H9 (cell line): ENCODE measurements around the gene FGFBP3. TPM values are rescaled to one million over a fixed set of nuclear protein-coding genes. Genes with fewer than 3 reads are reported as not detected.
A peak's percentile ranks its signal among the peaks of the same experiment; 100 is the strongest.

Experiments
- DNase-seq: peaks from one replicate; pipeline ENCODE4 v3.0.0-alpha.2; 2017
- H2AFZ ChIP-seq: one replicate; pipeline ENCODE4 v1.6.1; 2013; ENCODE audit warnings: mild to moderate bottlenecking, low read length, control low read depth, moderate library complexity
- H2AK5ac ChIP-seq: 2 replicates; pipeline ENCODE4 v1.6.1; 2013; ENCODE audit warnings: low read length, control low read depth, mixed read lengths; ENCODE audit not compliant: insufficient read length
- H2BK120ac ChIP-seq: one replicate; pipeline ENCODE4 v1.6.1; 2013; ENCODE audit warnings: low read depth, mild to moderate bottlenecking, low read length, control low read depth, inconsistent platforms; ENCODE audit not compliant: poor library complexity, severe bottlenecking
- H2BK12ac ChIP-seq: 2 replicates; pipeline ENCODE4 v1.6.1; 2013; ENCODE audit warnings: low read length, control low read depth, mixed read lengths, low read depth; ENCODE audit not compliant: insufficient read length
- H2BK15ac ChIP-seq: 2 replicates; pipeline ENCODE4 v1.6.1; 2013; ENCODE audit warnings: low read depth, low read length, control low read depth
- H2BK20ac ChIP-seq: one replicate; pipeline ENCODE4 v1.6.1; 2013; ENCODE audit warnings: low read depth, mild to moderate bottlenecking, low read length, control low read depth, inconsistent platforms; ENCODE audit not compliant: poor library complexity, severe bottlenecking
- H2BK5ac ChIP-seq: 2 replicates; pipeline ENCODE4 v1.6.1; 2013; ENCODE audit warnings: low read length, control low read depth, mixed read lengths; ENCODE audit not compliant: insufficient read length
- H3K14ac ChIP-seq: 2 replicates; pipeline ENCODE4 v1.6.1; 2013; ENCODE audit warnings: low read length, control low read depth; ENCODE audit not compliant: insufficient read depth
- H3K18ac ChIP-seq: 2 replicates; pipeline ENCODE4 v1.6.1; 2013; ENCODE audit warnings: low read depth, mild to moderate bottlenecking, mixed read lengths, low read length, control low read depth; ENCODE audit not compliant: insufficient read length
- H3K23ac ChIP-seq: 2 replicates; pipeline ENCODE4 v1.6.1; 2013; ENCODE audit warnings: low read length, control low read depth, mixed read lengths, low read depth; ENCODE audit not compliant: insufficient read length
- H3K23me2 ChIP-seq: 2 replicates; pipeline ENCODE4 v1.6.1; 2013; ENCODE audit warnings: low read depth, mild to moderate bottlenecking, mixed read lengths, low read length, control low read depth; ENCODE audit not compliant: insufficient read length, poor library complexity, severe bottlenecking
- H3K27ac ChIP-seq: 2 replicates; pipeline ENCODE4 v1.5.1; 2013; ENCODE audit warnings: low read length, control low read depth, mixed read lengths, low read depth; ENCODE audit not compliant: insufficient read length
- H3K27me3 ChIP-seq: 2 replicates; pipeline ENCODE4 v1.6.1; 2013; ENCODE audit warnings: low read length, control low read depth, inconsistent platforms; ENCODE audit not compliant: insufficient read depth
- H3K4ac ChIP-seq: 2 replicates; pipeline ENCODE4 v1.6.1; 2013; ENCODE audit warnings: low read depth, mild to moderate bottlenecking, control low read depth, inconsistent platforms, low read length, moderate library complexity
- H3K4me1 ChIP-seq: 2 replicates; pipeline ENCODE4 v1.6.1; 2013; ENCODE audit warnings: low read length, control low read depth, inconsistent platforms; ENCODE audit not compliant: insufficient read depth
- H3K4me2 ChIP-seq: 2 replicates; pipeline ENCODE4 v1.6.1; 2013; ENCODE audit warnings: low read length, control low read depth, mixed read lengths; ENCODE audit not compliant: insufficient read length, insufficient read depth
- H3K56ac ChIP-seq: 2 replicates; pipeline ENCODE4 v1.6.1; 2013; ENCODE audit warnings: low read depth, mild to moderate bottlenecking, mixed read lengths, low read length, control low read depth; ENCODE audit not compliant: insufficient read length
- H3K79me1 ChIP-seq: 2 replicates; pipeline ENCODE4 v1.6.1; 2013; ENCODE audit warnings: low read depth, mild to moderate bottlenecking, moderate library complexity, low read length, control low read depth, inconsistent platforms; ENCODE audit not compliant: insufficient read depth, poor library complexity, severe bottlenecking
- H3K79me2 ChIP-seq: 2 replicates; pipeline ENCODE4 v1.6.1; 2013; ENCODE audit warnings: low read length, control low read depth, inconsistent platforms; ENCODE audit not compliant: insufficient read depth
- H3K9ac ChIP-seq: 2 replicates; pipeline ENCODE4 v1.6.1; 2013; ENCODE audit warnings: low read length, control low read depth, mixed read lengths; ENCODE audit not compliant: insufficient read length; ENCODE audit errors: extremely low read depth
- H3K9me3 ChIP-seq: one replicate; pipeline ENCODE4 v1.6.1; 2013; ENCODE audit warnings: low read depth, low read length, inconsistent platforms; ENCODE audit not compliant: control insufficient read depth
- H3T11ph ChIP-seq: one replicate; pipeline ENCODE4 v1.6.1; 2013; ENCODE audit warnings: mild to moderate bottlenecking, low read length, control low read depth, inconsistent platforms
- H4K20me1 ChIP-seq: one replicate; pipeline ENCODE4 v1.6.1; 2013; ENCODE audit not compliant: control insufficient read depth, insufficient read length, insufficient read depth
- H4K5ac ChIP-seq: 2 replicates; pipeline ENCODE4 v1.6.1; 2013; ENCODE audit warnings: low read depth, mild to moderate bottlenecking, mixed read lengths, low read length, control low read depth; ENCODE audit not compliant: insufficient read length
- H4K8ac ChIP-seq: replicated peaks from 2 replicates; pipeline ENCODE4 v1.6.1; 2013; ENCODE audit warnings: low read length, control low read depth, mixed read lengths, low read depth; ENCODE audit not compliant: insufficient read length
- H4K91ac ChIP-seq: 2 replicates; pipeline ENCODE4 v1.6.1; 2013; ENCODE audit warnings: low read depth, mild to moderate bottlenecking, moderate library complexity, mixed read lengths, low read length, control low read depth; ENCODE audit not compliant: insufficient read length
- H3K27ac Mint-ChIP-seq, 3 experiments: 2 replicates in 2 of 3; 3 replicates in 1 of 3; pipeline ENCODE4 v1.8.0; 2020 to 2021; ENCODE audit warnings: mixed read lengths in 3 of 3, mild to moderate bottlenecking in 1 of 3, moderate library complexity in 1 of 3
- H3K27me3 Mint-ChIP-seq: 2 replicates; pipeline ENCODE4 v1.8.0; 2021; ENCODE audit warnings: low read depth, mild to moderate bottlenecking, moderate library complexity, mixed read lengths
- H3K36me3 Mint-ChIP-seq, 3 experiments: 2 replicates in 2 of 3; 3 replicates in 1 of 3; pipeline ENCODE4 v1.8.0; 2020 to 2021; ENCODE audit warnings: low read depth in 3 of 3, mixed read lengths in 3 of 3; ENCODE audit not compliant: insufficient read depth in 1 of 3
- H3K4me1 Mint-ChIP-seq, 2 experiments: 2 replicates each; pipeline ENCODE4 v1.8.0; 2020; ENCODE audit warnings: mixed read lengths in 2 of 2
- H3K4me3 Mint-ChIP-seq, 2 experiments: 2 replicates in 1 of 2; 3 replicates in 1 of 2; pipeline ENCODE4 v1.8.0; 2020 to 2021; ENCODE audit warnings: mild to moderate bottlenecking in 2 of 2, mixed read lengths in 2 of 2, moderate library complexity in 1 of 2
- H3K9me3 Mint-ChIP-seq, 2 experiments: 2 replicates in 1 of 2; 3 replicates in 1 of 2; pipeline ENCODE4 v1.8.0; 2020; ENCODE audit warnings: mild to moderate bottlenecking in 2 of 2, mixed read lengths in 2 of 2, moderate library complexity in 1 of 2
- CTCF ChIP-seq: fragments of 200-600 bp; sonication (generic); conservative IDR thresholded peaks from 3 replicates; pipeline ENCODE4 v1.8.0; 2021; ENCODE audit warnings: antibody characterized with exemption, mild to moderate bottlenecking
- WGBS: extraction: QIAGEN DNeasy Blood & Tissue Kit; methylation state at CpG from one replicate; pipeline ENCODE4 v1.1.7; 2013; ENCODE audit warnings: missing lambda C conversion rate, low lambda C conversion rate, mixed read lengths; ENCODE audit not compliant: insufficient read length; ENCODE audit errors: extremely low coverage; 5-methylcytosine and 5-hydroxymethylcytosine counted together
- total RNA-seq: library from RNA; stranded (reverse); gene quantifications from 2 replicates; pipeline ENCODE4 v1.2.1, GENCODE V29; 2021

The FGFBP3 gene
- total RNA-seq, 1 experiment from 2014 or later: 49.3 TPM

GRCh38 chr10:91856637-91857036, 52.6 kb downstream of the FGFBP3 start:
- Histone ChIP-seq H3K4me2 (no peak overlapping the region), H2BK5ac (no peak overlapping the region), H3K4ac (no peak overlapping the region), H2BK15ac (no peak overlapping the region), H2AFZ (no peak overlapping the region), H3K18ac (no peak overlapping the region), H3K27ac (no peak overlapping the region), H3K79me2 (no peaks in the 10 kb centered on the region), H3K4me1 (no peaks in the 10 kb centered on the region), H4K91ac (no peak overlapping the region), H2BK120ac (no peak overlapping the region), H3K9ac (no peak overlapping the region), H3K14ac (no peak overlapping the region), H3T11ph (no peak overlapping the region), H3K56ac (no peak overlapping the region), H2BK12ac (no peak overlapping the region), H3K23ac (no peak overlapping the region), H2BK20ac (no peak overlapping the region), H3K27me3 (no peaks in the 10 kb centered on the region), H3K79me1 (no peaks in the 10 kb centered on the region), H3K23me2 (no peaks in the 10 kb centered on the region), H4K8ac (no peak overlapping the region), H4K5ac (no peak overlapping the region), H2AK5ac (no peak overlapping the region), H3K9me3 (no peaks in the 10 kb centered on the region), H4K20me1 (no peaks in the 10 kb centered on the region)
- Mint-ChIP-seq H3K4me3 (no peak overlapping the region), H3K36me3 (peaks cover 11 to 85% (median 80%) of the 10 kb centered on the region in 3 experiments; a peak in 6 of 7 replicates), H3K27ac (peak overlapping the region; percentile 42 to 76 (median 47); a peak in 4 of 7 replicates), H3K9me3 (no peaks in the 10 kb centered on the region), H3K4me1 (peaks cover 0 to 7% of the 10 kb centered on the region in 2 experiments; a peak in 2 of 4 replicates), H3K27me3 (no peaks in the 10 kb centered on the region)
- peak; percentile 58 for TF ChIP-seq CTCF
- no peak for DNase-seq
- WGBS: 100% methylated on average over 2 of the region's 6 CpGs

Other genes with a start within 250 kb of the FGFBP3 start
- gene TNKS2, start 111.1 kb downstream of the FGFBP3 start, total RNA-seq: 58.0 and 58.9 TPM in 2 replicates
- gene BTAF1, start 14.3 kb upstream of the FGFBP3 start, total RNA-seq: 42.5 and 45.2 TPM in 2 replicates